Adrenal gland (tissue), 5 donors: Measurements from ENCODE around the gene DYNLRB2.

Experiments
- POLR2A ChIP-seq, 2 donors: fragments of 450-650 bp; IDR thresholded peaks; one replicate each; pipeline ENCODE4 v1.6.1; 2017; ENCODE audit warnings: antibody characterized with exemption in 2 of 2, mild to moderate bottlenecking in 2 of 2, moderate library complexity in 1 of 2
- TF ChIP-seq, protein P1 (sequence below), 6 experiments: fragments of 450-650 bp in 4 of 6; fragments of 200-600 bp in 2 of 6; sonication (generic) in 1 of 6; IDR thresholded peaks; 1 replicate in 5 of 6; 2 replicates in 1 of 6; pipeline versions ENCODE4 v1.5.1 to v1.8.0; 2016 to 2021; ENCODE audit warnings: antibody characterized with exemption in 6 of 6, mild to moderate bottlenecking in 2 of 6, moderate library complexity in 1 of 6
- donor health status: DM: no; HTN: no; CAD: no.

DNA sequence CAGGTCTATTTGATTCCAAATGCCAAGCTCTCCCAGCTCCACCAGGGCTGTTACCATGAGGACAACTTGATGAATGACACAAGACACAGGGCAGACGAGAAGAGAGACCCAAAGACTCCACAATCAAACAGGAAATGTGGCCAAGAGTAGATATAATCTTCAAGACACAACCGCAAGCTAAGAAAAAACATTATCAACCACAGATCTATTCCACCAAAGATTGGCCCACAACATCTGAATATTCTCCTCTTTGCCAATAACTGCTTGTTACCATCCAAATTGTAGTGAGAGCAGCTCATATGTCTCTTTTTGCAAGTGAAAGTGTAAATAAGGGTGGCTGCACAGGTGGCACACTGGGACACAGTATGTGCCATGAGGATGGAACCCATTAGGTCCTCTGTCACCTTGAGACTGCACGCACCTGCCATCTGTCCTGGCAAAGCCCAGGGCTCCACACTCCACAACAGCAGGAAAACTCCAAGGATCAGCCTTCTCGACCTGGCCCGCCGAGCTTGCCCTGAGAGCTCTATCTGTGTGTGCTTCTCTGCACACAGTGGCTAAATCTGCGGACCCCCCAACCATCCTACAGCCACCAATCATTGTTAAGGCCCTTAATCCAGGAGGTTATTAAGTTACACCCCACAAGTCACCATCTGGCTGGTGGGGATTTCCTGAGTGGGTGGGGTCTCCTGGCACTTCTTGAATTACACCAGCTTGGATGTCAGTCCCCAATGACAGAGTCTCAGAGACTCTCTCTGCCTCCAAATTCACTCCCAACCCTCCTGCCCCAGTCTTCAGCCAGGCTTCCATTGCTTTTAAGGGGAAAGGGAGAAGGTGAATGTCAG lies 50.5 kb downstream of the DYNLRB2 start:
- TF ChIP-seq, protein P1, sequence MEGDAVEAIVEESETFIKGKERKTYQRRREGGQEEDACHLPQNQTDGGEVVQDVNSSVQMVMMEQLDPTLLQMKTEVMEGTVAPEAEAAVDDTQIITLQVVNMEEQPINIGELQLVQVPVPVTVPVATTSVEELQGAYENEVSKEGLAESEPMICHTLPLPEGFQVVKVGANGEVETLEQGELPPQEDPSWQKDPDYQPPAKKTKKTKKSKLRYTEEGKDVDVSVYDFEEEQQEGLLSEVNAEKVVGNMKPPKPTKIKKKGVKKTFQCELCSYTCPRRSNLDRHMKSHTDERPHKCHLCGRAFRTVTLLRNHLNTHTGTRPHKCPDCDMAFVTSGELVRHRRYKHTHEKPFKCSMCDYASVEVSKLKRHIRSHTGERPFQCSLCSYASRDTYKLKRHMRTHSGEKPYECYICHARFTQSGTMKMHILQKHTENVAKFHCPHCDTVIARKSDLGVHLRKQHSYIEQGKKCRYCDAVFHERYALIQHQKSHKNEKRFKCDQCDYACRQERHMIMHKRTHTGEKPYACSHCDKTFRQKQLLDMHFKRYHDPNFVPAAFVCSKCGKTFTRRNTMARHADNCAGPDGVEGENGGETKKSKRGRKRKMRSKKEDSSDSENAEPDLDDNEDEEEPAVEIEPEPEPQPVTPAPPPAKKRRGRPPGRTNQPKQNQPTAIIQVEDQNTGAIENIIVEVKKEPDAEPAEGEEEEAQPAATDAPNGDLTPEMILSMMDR (IDR thresholded peaks at IDR 0.05): no peak
- no peak for TF ChIP-seq POLR2A (IDR thresholded peaks at IDR 0.05)
